ENCODE measurements around the gene DFFB. TPM values are rescaled to one million over a fixed set of nuclear protein-coding genes. Genes with fewer than 3 reads are reported as not detected.

The DFFB gene
- total and polyA plus RNA-seq, 9 of the 15 experiments (the other 6 are each of a cell fraction or from before 2014, with no cell fraction given) = 2.3 to 15.8 (median 11.5) TPM

DNA sequence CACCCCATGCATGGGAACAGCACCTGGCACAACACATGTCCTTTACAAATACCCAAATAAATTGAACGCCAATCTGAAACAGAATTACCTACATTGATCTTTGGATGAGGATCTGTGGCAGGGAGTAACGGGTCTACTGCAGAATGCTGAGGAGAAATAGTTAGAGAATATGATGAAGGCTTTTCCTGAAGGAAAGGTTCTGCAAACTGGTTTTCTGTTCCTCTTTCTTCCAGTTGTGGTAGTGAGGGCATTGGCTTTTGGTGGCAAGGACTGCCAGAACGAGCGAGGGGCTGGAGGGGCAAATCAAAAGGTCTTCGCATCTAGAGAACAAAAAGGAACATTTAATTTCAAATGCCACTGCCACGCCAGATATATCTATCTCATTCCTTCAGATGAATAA is 20.1 kb upstream of the DFFB start (continued):
- TF ChIP-seq, protein P1, sequence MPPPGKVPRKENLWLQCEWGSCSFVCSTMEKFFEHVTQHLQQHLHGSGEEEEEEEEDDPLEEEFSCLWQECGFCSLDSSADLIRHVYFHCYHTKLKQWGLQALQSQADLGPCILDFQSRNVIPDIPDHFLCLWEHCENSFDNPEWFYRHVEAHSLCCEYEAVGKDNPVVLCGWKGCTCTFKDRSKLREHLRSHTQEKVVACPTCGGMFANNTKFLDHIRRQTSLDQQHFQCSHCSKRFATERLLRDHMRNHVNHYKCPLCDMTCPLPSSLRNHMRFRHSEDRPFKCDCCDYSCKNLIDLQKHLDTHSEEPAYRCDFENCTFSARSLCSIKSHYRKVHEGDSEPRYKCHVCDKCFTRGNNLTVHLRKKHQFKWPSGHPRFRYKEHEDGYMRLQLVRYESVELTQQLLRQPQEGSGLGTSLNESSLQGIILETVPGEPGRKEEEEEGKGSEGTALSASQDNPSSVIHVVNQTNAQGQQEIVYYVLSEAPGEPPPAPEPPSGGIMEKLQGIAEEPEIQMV (tag; conservative IDR thresholded peaks at IDR 0.05; ENCODE audit: low read depth) = no peak
- TF ChIP-seq ZNF780A (CRISPR knock-in tag; IDR thresholded peaks at IDR 0.05) (no peak), STAT5B (CRISPR knock-in tag; IDR thresholded peaks at IDR 0.05) (no peak)

DNA sequence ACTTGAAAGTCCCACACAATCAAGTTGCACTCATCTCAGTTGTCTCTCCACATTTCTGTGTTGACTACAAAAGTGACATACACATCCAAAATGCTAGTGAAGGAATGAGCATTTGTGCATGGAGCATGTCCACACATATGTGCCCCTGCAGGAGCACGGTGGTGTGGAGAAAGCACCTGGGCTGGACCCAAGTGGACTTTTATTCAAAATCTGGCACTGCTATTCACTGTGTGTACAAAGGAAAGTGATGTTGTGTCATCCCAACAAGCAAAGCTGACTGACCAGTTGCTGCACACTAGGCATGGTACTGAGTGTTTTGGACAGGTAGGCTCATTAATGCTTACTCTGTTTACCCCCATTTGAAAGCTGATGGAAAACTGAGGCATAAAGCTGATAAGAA is 19.6 kb upstream of the DFFB start:
- H3K27ac ChIP-seq (ENCODE audit: extremely low read depth, low read depth, low read length) = no peak overlapping the region
- no peak for TF ChIP-seq NCOA2 (IDR thresholded peaks at IDR 0.05; ENCODE audit: partially characterized antibody in 2 of 2)
- no peak for TF ChIP-seq JUND (IDR thresholded peaks at IDR 0.05; ENCODE audit: borderline replicate concordance, low read depth, low read length)
- no peak for TF ChIP-seq JUND (tag; IDR thresholded peaks at IDR 0.05; ENCODE audit: borderline replicate concordance, low read depth, low read length)
- TF ChIP-seq ZBTB1 (CRISPR knock-in tag; IDR thresholded peaks at IDR 0.05; ENCODE audit: borderline replicate concordance, low read depth) = no peak
- TF ChIP-seq SP2 (IDR thresholded peaks at IDR 0.05; ENCODE audit: extremely low read depth, low read depth, low read length, poor library complexity, severe bottlenecking) = no peak
- no peak for TF ChIP-seq PCBP2 (IDR thresholded peaks at IDR 0.05; ENCODE audit: low read depth, low read length, poor library complexity, severe bottlenecking)
- TF ChIP-seq DNMT1 (IDR thresholded peaks at IDR 0.05) = no peak
- no peak for TF ChIP-seq ZNF76 (CRISPR knock-in tag; IDR thresholded peaks at IDR 0.05; ENCODE audit: borderline replicate concordance)
- no peak for TF ChIP-seq SAP30 (IDR thresholded peaks at IDR 0.05; ENCODE audit: borderline replicate concordance, insufficient read depth, low read depth, low read length, poor library complexity, severe bottlenecking)
- no peak for TF ChIP-seq MAFK (IDR thresholded peaks at IDR 0.05; ENCODE audit: low read length)
- no peak for TF ChIP-seq CXXC5 (CRISPR knock-in tag; IDR thresholded peaks at IDR 0.05)
- no peak for DNase-seq (ENCODE audit: extremely low read depth in 1 of 4, low spot score in 3 of 4)
- H3K9ac ChIP-seq (ENCODE audit: insufficient read depth in 1 of 2, low read depth in 2 of 2, low read length in 2 of 2) = no peak overlapping the region
- no peaks in the 10 kb centered on the region for H3K79me2 ChIP-seq (ENCODE audit: control insufficient read depth, insufficient read depth, low read length)
- no peak overlapping the region for H3K4me2 ChIP-seq (ENCODE audit: insufficient read depth, low read length)
- CTCF ChIA-PET (ENCODE audit: low intra/inter-chr PET ratio) = no interaction called here
- ATAC-seq = no peak
- H4K20me1 ChIP-seq (replicated peaks; ENCODE audit: control insufficient read depth, insufficient read depth, low read length) = no peaks in the 10 kb centered on the region
- H3K4me3 ChIP-seq = no peak overlapping the region
- 60% methylated on average over 1 of the region's 1 CpG for WGBS (ENCODE audit: insufficient coverage, low coverage, missing lambda C conversion rate)
- no peak overlapping the region for H2AFZ ChIP-seq (ENCODE audit: low read depth, low read length)
- no peak for FAIRE-seq
- intact Hi-C loops (cut with micrococcal nuclease) (no loop called here), in situ Hi-C loops (cut with MboI) (no loop called here)
- H3K36me3 ChIP-seq (ENCODE audit: control insufficient read depth, insufficient read depth, low read length) = peaks cover 75% of the 10 kb centered on the region
- H3K9me3 ChIP-seq (replicated peaks; ENCODE audit: control insufficient read depth, insufficient read depth, low read depth, low read length) = no peaks in the 10 kb centered on the region
- H3K4me1 ChIP-seq (replicated peaks in 1 of 2; ENCODE audit: control insufficient read depth in 2 of 2, insufficient read depth in 2 of 2, low read length in 2 of 2) = no peaks in the 10 kb centered on the region
- no peaks in the 10 kb centered on the region for H3K9me1 ChIP-seq (ENCODE audit: control insufficient read depth, insufficient read depth, low read length)
- BruUV-seq (replicated peaks) = no TSS peak
- POLR2A ChIA-PET = interaction anchor here (0.9 to 1.0 kb wide), 2 partner anchors 9 to 20 kb away, joined by 3 to 4 read pairs; no protein-coding TSS in a partner anchor
- H3K27me3 ChIP-seq (ENCODE audit: control insufficient read depth in 2 of 2, insufficient read depth in 2 of 2, low read length in 2 of 2) = no peaks in the 10 kb centered on the region

Measured in K562 (cell line).